Adrenal gland (tissue), 12 donors: ENCODE measurements around the gene MGAM2. TPM values are rescaled to one million over a fixed set of nuclear protein-coding genes. Genes with fewer than 3 reads are reported as not detected.

ENCODE experiments used
- DNase-seq, 7 donors: peaks; one replicate each; pipeline ENCODE4 v3.0.0-alpha.2; 2019 to 2020
- H3K27ac ChIP-seq, 5 donors: fragments of 200-600 bp; sonication (generic) in 4 of 5; 1 replicate in 3 of 5; 2 replicates in 2 of 5; pipeline versions ENCODE4 v1.5.1 to v1.8.0; 2016 to 2020; ENCODE audit warnings: mild to moderate bottlenecking in 1 of 5
- H3K27me3 ChIP-seq: fragments of 200-600 bp; 2 replicates; pipeline ENCODE4 v1.8.0; 2021
- H3K36me3 ChIP-seq, 2 donors: fragments of 200-600 bp; replicated peaks in 1 of 2; 1 replicate in 1 of 2; 2 replicates in 1 of 2; pipeline versions ENCODE4 v1.5.1 to v1.8.0; 2018 to 2022
- H3K4me1 ChIP-seq, 2 donors: fragments of 200-600 bp; replicated peaks in 1 of 2; 1 replicate in 1 of 2; 2 replicates in 1 of 2; pipeline versions ENCODE4 v1.5.1 to v1.8.0; 2018 to 2021
- H3K4me3 ChIP-seq, 4 donors: fragments of 200-600 bp; sonication (generic) in 3 of 4; one replicate each; pipeline ENCODE4 v1.5.1; 2016 to 2018
- H3K9me3 ChIP-seq, 3 donors: fragments of 200-600 bp; sonication (generic) in 1 of 3; replicated peaks in 1 of 3; 1 replicate in 2 of 3; 2 replicates in 1 of 3; pipeline versions ENCODE4 v1.5.1 to v1.8.0; 2016 to 2021
- CTCF ChIP-seq, 6 experiments: fragments of 450-650 bp in 4 of 6; fragments of 200-600 bp in 2 of 6; sonication (generic) in 1 of 6; IDR thresholded peaks; 1 replicate in 5 of 6; 2 replicates in 1 of 6; pipeline versions ENCODE4 v1.5.1 to v1.8.0; 2016 to 2021; ENCODE audit warnings: antibody characterized with exemption in 6 of 6, mild to moderate bottlenecking in 2 of 6, moderate library complexity in 1 of 6
- POLR2A ChIP-seq, 2 donors: fragments of 450-650 bp; IDR thresholded peaks; one replicate each; pipeline ENCODE4 v1.6.1; 2017; ENCODE audit warnings: antibody characterized with exemption in 2 of 2, mild to moderate bottlenecking in 2 of 2, moderate library complexity in 1 of 2
- WGBS, 4 donors: extraction: QIAGEN DNeasy Blood & Tissue Kit in 2 of 4; methylation state at CpG; one replicate each; pipeline versions ENCODE4 v1.1.5 to v1.1.7; 2013 to 2017; 5-methylcytosine and 5-hydroxymethylcytosine counted together
- intact Hi-C, 2 donors: fragments of 100-400 bp; cut with DNase I; formaldehyde crosslinking; loops; one replicate each; pipeline versions ENCODE4 v1.14.1 to v1.15.0; 2022 to 2023
- polyA plus RNA-seq, 3 donors: library from polyadenylated mRNA; stranded (reverse); fragments of 200-250 nt in 2 of 3; fragments of 350-450 nt in 1 of 3; fragmentation: Illumina TruSeq in 1 of 3; extraction: RNeasy Lipid Tissue Mini Kit (QIAGEN cat#74804) in 1 of 3; gene quantifications; one replicate each; pipeline ENCODE4 v1.2.3, GENCODE V29; 2013 to 2014
- total RNA-seq, 9 donors: library from RNA; depleted of rRNA in 4 of 9; stranded (reverse); fragments of >200 nt in 4 of 9; fragments of 120-200 nt in 1 of 9; fragmentation: NEBNext Ultra II Directional in 1 of 9; extraction: Animal tissue kit (Norgen Biotek cat#: 25700) in 1 of 9; gene quantifications; one replicate each; pipeline versions ENCODE4 v1.1.0 to v1.2.4, GENCODE V29; 2013 to 2023
- donor health status: healthy with polysubstance abuse.
- donor health status: Bipolar disorder and iron deficiency.
- donor health status: DM: yes; HTN: yes; CAD: no.
- donor health status: DM: no; HTN: no; CAD: no.
- donor health status: DM: no; HTN: no; CAD: no.
- donor health status: DM: yes; HTN: yes; CAD: no.

Gene MGAM2
- total and polyA plus RNA-seq, 12 donors = under 0.01 to 0.05 TPM; not detected in 10

GRCh38 chr7:142174441-142174840 is 62.9 kb downstream of the MGAM2 start:
- Histone ChIP-seq H3K4me3 (no peak overlapping the region), H3K36me3 (no peaks in the 10 kb centered on the region), H3K27ac (no peak overlapping the region), H3K27me3 (no peaks in the 10 kb centered on the region), H3K4me1 (no peaks in the 10 kb centered on the region), H3K9me3 (no peaks in the 10 kb centered on the region)
- 71 to 80% (median 76%) methylated on average over 2 of the region's 2 CpGs for WGBS, 4 donors
- no peak for DNase-seq
- intact Hi-C loops = no loop called here
- TF ChIP-seq CTCF (IDR thresholded peaks at IDR 0.05) = no peak

DNA sequence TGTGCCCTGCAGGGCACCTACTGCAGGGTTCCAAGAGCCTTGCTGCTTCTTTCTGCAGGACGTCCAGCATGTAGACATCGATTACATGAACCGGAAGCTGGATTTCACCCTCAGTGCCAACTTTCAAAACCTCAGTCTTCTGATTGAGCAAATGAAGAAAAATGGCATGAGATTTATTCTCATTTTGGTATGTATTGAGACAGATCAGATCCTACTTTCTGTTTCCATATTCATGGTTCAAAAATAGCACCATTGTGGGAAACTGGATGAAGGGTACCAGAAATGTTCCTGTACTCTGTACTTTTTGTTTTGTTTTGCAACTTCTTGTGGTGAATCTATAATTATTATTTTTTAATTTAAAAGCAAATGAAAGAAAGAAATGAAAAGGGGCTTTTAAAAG is 64.1 kb downstream of the MGAM2 start:
- H3K4me3 ChIP-seq = no peak overlapping the region
- no peaks in the 10 kb centered on the region for H3K36me3 ChIP-seq
- H3K27me3 ChIP-seq = no peaks in the 10 kb centered on the region
- intact Hi-C loops = no loop called here
- 69 to 83% (median 78%) methylated on average over 3 of the region's 3 CpGs for WGBS, 4 donors
- H3K27ac ChIP-seq = no peak overlapping the region
- H3K4me1 ChIP-seq = no peaks in the 10 kb centered on the region
- DNase-seq = no peak
- TF ChIP-seq CTCF (IDR thresholded peaks at IDR 0.05) (no peak), POLR2A (IDR thresholded peaks at IDR 0.05) (no peak)
- H3K9me3 ChIP-seq = no peaks in the 10 kb centered on the region

- Histone ChIP-seq H3K36me3 (no peaks in the 10 kb centered on the region), H3K27ac (no peak overlapping the region), H3K4me3 (no peak overlapping the region), H3K4me1 (no peaks in the 10 kb centered on the region), H3K9me3 (no peaks in the 10 kb centered on the region), H3K27me3 (no peaks in the 10 kb centered on the region)
- 63 to 90% (median 75%) methylated on average over 1 of the region's 1 CpG for WGBS, 4 donors
- intact Hi-C loops = no loop called here
- no peak for TF ChIP-seq CTCF (IDR thresholded peaks at IDR 0.05)
- TF ChIP-seq POLR2A (IDR thresholded peaks at IDR 0.05) = no peak
- no peak for DNase-seq
These were observed 65.4 kb downstream of the MGAM2 start for GRCh38 chr7:142176901-142177300.

- H3K36me3 ChIP-seq = no peaks in the 10 kb centered on the region
- intact Hi-C loops = no loop called here
- H3K27me3 ChIP-seq = no peaks in the 10 kb centered on the region
- no peaks in the 10 kb centered on the region for H3K9me3 ChIP-seq
- no peaks in the 10 kb centered on the region for H3K4me1 ChIP-seq
- TF ChIP-seq CTCF (IDR thresholded peaks at IDR 0.05) (no peak), POLR2A (IDR thresholded peaks at IDR 0.05) (no peak)
- H3K4me3 ChIP-seq = no peak overlapping the region
- DNase-seq = no peak
- H3K27ac ChIP-seq = no peak overlapping the region
These were observed 66.4 kb downstream of the MGAM2 start for GRCh38 chr7:142177869-142178268.
